SK-N-SH (cell line): ENCODE data around the gene ZNF341. TPM values are rescaled to one million over a fixed set of nuclear protein-coding genes. Genes with fewer than 3 reads are reported as not detected.

Source experiments
- CTCF ChIA-PET: fragments of 300-600, 350-600 bp; formaldehyde crosslinking; extraction: SDS; loops from one replicate; lab custom pipeline; 2021; lab: Yijun Ruan, JAX
- POLR2A ChIA-PET: fragments of 350-600 bp; sonication (Branson Sonifier 250); formaldehyde crosslinking; extraction: SDS; loops from one replicate; lab custom pipeline; 2020; ENCODE audit warnings: antibody characterized with exemption, inconsistent platforms; lab: Yijun Ruan, JAX
- DNase-seq: peaks from one replicate; pipeline ENCODE4 v3.0.0; 2012
- H2AFZ ChIP-seq: fragments of 200-600 bp; sonication (generic); 2 replicates; pipeline ENCODE4 v1.8.1; 2016; ENCODE audit warnings: antibody characterized with exemption, mild to moderate bottlenecking, low read depth
- H3F3A ChIP-seq: fragments of 200-600 bp; sonication (generic); replicated peaks from 2 replicates; pipeline ENCODE3; 2016; ENCODE audit warnings: antibody characterized with exemption, mild to moderate bottlenecking; ENCODE audit not compliant: insufficient read depth
- H3K27ac ChIP-seq, 2 experiments: fragments of 200-500 bp in 1 of 2; fragments of 200-600 bp in 1 of 2; sonication (Bioruptor generic) in 1 of 2; sonication (generic), shearing (Covaris generic) in 1 of 2; 2 replicates each; pipeline versions ENCODE4 v1.5.1 to v1.6.1; 2014 to 2016; ENCODE audit warnings: low read depth in 2 of 2, inconsistent platforms in 1 of 2, low read length in 1 of 2, mild to moderate bottlenecking in 1 of 2, mixed read lengths in 1 of 2
- H3K27me3 ChIP-seq: fragments of 200-600 bp; sonication (generic), shearing (Covaris generic); 2 replicates; pipeline ENCODE4 v1.6.1; 2016; ENCODE audit warnings: mixed run types; ENCODE audit not compliant: insufficient read depth
- H3K36me3 ChIP-seq, 2 experiments: fragments of 200-500 bp in 1 of 2; fragments of 200-600 bp in 1 of 2; sonication (Bioruptor generic) in 1 of 2; sonication (generic) in 1 of 2; replicated peaks in 1 of 2; 2 replicates each; pipeline versions ENCODE3 to v1.5.1; 2014 to 2016; ENCODE audit warnings: low read length in 1 of 2, mild to moderate bottlenecking in 1 of 2; ENCODE audit not compliant: insufficient read depth in 2 of 2, control insufficient read depth in 1 of 2
- H3K4me1 ChIP-seq, 2 experiments: fragments of 200-500 bp in 1 of 2; fragments of 200-600 bp in 1 of 2; sonication (Bioruptor generic) in 1 of 2; sonication (generic), shearing (Covaris generic) in 1 of 2; 2 replicates each; pipeline versions ENCODE4 v1.5.1 to v1.6.1; 2014 to 2016; ENCODE audit warnings: low read depth in 1 of 2, low read length in 1 of 2, mixed run types in 1 of 2; ENCODE audit not compliant: insufficient read depth in 2 of 2, control insufficient read depth in 1 of 2
- H3K4me2 ChIP-seq: fragments of 200-600 bp; sonication (generic), shearing (Covaris generic); 2 replicates; pipeline ENCODE4 v1.6.1; 2017; ENCODE audit warnings: mixed run types
- H3K4me3 ChIP-seq, 2 experiments: fragments of 200-500 bp in 1 of 2; fragments of 200-600 bp in 1 of 2; sonication (Bioruptor generic) in 1 of 2; sonication (generic), shearing (Covaris generic) in 1 of 2; 2 replicates each; pipeline versions ENCODE4 v1.5.1 to v1.8.1; 2014 to 2016; ENCODE audit warnings: low read depth in 2 of 2, inconsistent platforms in 1 of 2, low read length in 1 of 2, mild to moderate bottlenecking in 1 of 2, mixed read lengths in 1 of 2, moderate library complexity in 1 of 2
- H3K79me2 ChIP-seq: fragments of 200-600 bp; sonication (generic); 2 replicates; pipeline ENCODE4 v1.8.1; 2017; ENCODE audit warnings: mild to moderate bottlenecking; ENCODE audit not compliant: insufficient read depth
- H3K9ac ChIP-seq: fragments of 200-600 bp; sonication (generic); 2 replicates; pipeline ENCODE4 v1.6.1; 2017; ENCODE audit warnings: mixed run types
- H3K9me2 ChIP-seq: fragments of 200-600 bp; sonication (generic); 2 replicates; pipeline ENCODE4 v1.6.1; 2017; ENCODE audit warnings: mixed run types
- H3K9me3 ChIP-seq: fragments of 200-600 bp; sonication (generic); 2 replicates; pipeline ENCODE4 v1.6.1; 2017; ENCODE audit warnings: mixed run types, mild to moderate bottlenecking, moderate library complexity
- H4K20me1 ChIP-seq: fragments of 200-600 bp; sonication (generic); 2 replicates; pipeline ENCODE4 v1.6.1; 2017; ENCODE audit warnings: mild to moderate bottlenecking, mixed run types; ENCODE audit not compliant: insufficient read depth
- CHD2 ChIP-seq: fragments of 150-350 bp; IDR thresholded peaks from 2 replicates; pipeline ENCODE4 v1.6.1; 2018; ENCODE audit warnings: low read length; ENCODE audit not compliant: partially characterized antibody
- EP300 ChIP-seq, 2 experiments: IDR thresholded peaks; 2 replicates each; pipeline versions ENCODE4 v1.4.0 to v1.6.1; 2012; ENCODE audit warnings: borderline replicate concordance in 1 of 2, low read depth in 1 of 2, low read length in 1 of 2
- FOSL2 ChIP-seq: IDR thresholded peaks from 2 replicates; pipeline ENCODE4 v1.4.0; 2012; ENCODE audit warnings: low read depth, mild to moderate bottlenecking, moderate library complexity, borderline replicate concordance
- FOXJ3 ChIP-seq: sonication (generic); formaldehyde crosslinking; IDR thresholded peaks from 2 replicates; pipeline ENCODE4 v1.5.1; 2020; ENCODE audit warnings: mild to moderate bottlenecking, missing genetic modification reagents
- GABPA ChIP-seq: IDR thresholded peaks from 2 replicates; pipeline ENCODE4 v1.4.0; 2012; ENCODE audit warnings: low read depth, mild to moderate bottlenecking
- GATA2 ChIP-seq: sonication (generic); formaldehyde crosslinking; IDR thresholded peaks from 2 replicates; pipeline ENCODE4 v1.5.0; 2020; ENCODE audit warnings: mild to moderate bottlenecking, missing genetic modification reagents
- NFIC ChIP-seq: IDR thresholded peaks from 2 replicates; pipeline ENCODE4 v1.4.0; 2012; ENCODE audit warnings: borderline replicate concordance
- NRF1 ChIP-seq: IDR thresholded peaks from 2 replicates; pipeline ENCODE4 v1.6.1; 2012; ENCODE audit warnings: low read depth, mild to moderate bottlenecking, low read length
- REST ChIP-seq: IDR thresholded peaks from 2 replicates; pipeline ENCODE4 v1.6.1; 2012; ENCODE audit warnings: mild to moderate bottlenecking, low read depth, low read length, moderate library complexity
- RFX5 ChIP-seq: IDR thresholded peaks from 2 replicates; pipeline ENCODE4 v1.6.1; 2012; ENCODE audit warnings: mild to moderate bottlenecking, improper control_type of control experiment, low read length
- TAF1 ChIP-seq: IDR thresholded peaks from 2 replicates; pipeline ENCODE4 v1.6.1; 2012; ENCODE audit warnings: low read depth, mild to moderate bottlenecking, low read length, moderate library complexity, borderline replicate concordance
- USF1 ChIP-seq: IDR thresholded peaks from 2 replicates; pipeline ENCODE4 v1.4.0; 2012; ENCODE audit warnings: low read depth, borderline replicate concordance
- YY1 ChIP-seq: IDR thresholded peaks from 2 replicates; pipeline ENCODE4 v1.4.0; 2012; ENCODE audit warnings: low read depth, mild to moderate bottlenecking
- WGBS: methylation state at CpG from one replicate; pipeline ENCODE4 v1.1.6; 2017; ENCODE audit warnings: low lambda C conversion rate; 5-methylcytosine and 5-hydroxymethylcytosine counted together
- polyA plus RNA-seq, 3 experiments: library from polyadenylated mRNA; depleted of rRNA; stranded (reverse); fragments of >200 nt; gene quantifications; 2 replicates each; pipeline ENCODE4 v1.2.3, GENCODE V29; 2012

Gene ZNF341
- polyA plus RNA-seq, 1 of the 3 experiments (the other 2 are of a cell fraction) = 3.2 TPM

- TF ChIP-seq FOSL2 (no peak), NRF1 (no peak), EP300 (IDR thresholded peaks at IDR 0.05; ENCODE audit: borderline replicate concordance in 1 of 2, low read depth in 1 of 2, low read length in 1 of 2) (no peak), RFX5 (no peak), GABPA (no peak)
Measured at GRCh38 chr20:33827634-33828325, 96.0 kb downstream of the ZNF341 start (continued).

- Histone ChIP-seq H3K9ac (no peak overlapping the region), H2AFZ (no peak overlapping the region), H3K79me2 (peaks cover 93% of the 10 kb centered on the region), H3K4me3 (no peak overlapping the region), H4K20me1 (peaks cover 88% of the 10 kb centered on the region), H3K9me3 (no peaks in the 10 kb centered on the region), H3K27ac (no peak overlapping the region), H3F3A (no peaks in the 10 kb centered on the region), H3K27me3 (no peaks in the 10 kb centered on the region), H3K4me2 (no peak overlapping the region), H3K4me1 (peaks cover 10 to 22% of the 10 kb centered on the region in 2 experiments; a peak in 2 of 4 replicates), H3K36me3 (peaks cover 0 to 5% of the 10 kb centered on the region in 2 experiments), H3K9me2 (no peaks in the 10 kb centered on the region)
- WGBS = 96% methylated on average over 9 of the region's 9 CpGs
- no peak for TF ChIP-seq YY1
- DNase-seq = no peak
- ChIA-PET POLR2A (no interaction called here), CTCF (interaction anchor here (1.1 to 1.7 kb wide), 2 partner anchors 23 to 210 kb away, joined by 3 read pairs; no protein-coding TSS in a partner anchor)
Measured at GRCh38 chr20:33828326-33828844, 96.6 kb downstream of the ZNF341 start.

- Histone ChIP-seq H3K9me2 (no peaks in the 10 kb centered on the region), H3K36me3 (no peaks in the 10 kb centered on the region)
- 96% methylated on average over 3 of the region's 3 CpGs for WGBS
- no peak for DNase-seq
- no peak for TF ChIP-seq USF1
- TF ChIP-seq NRF1 = no peak
- TF ChIP-seq RFX5 = no peak
- TF ChIP-seq GATA2 (CRISPR knock-in tag) = no peak
- TF ChIP-seq FOXJ3 = no peak
- TF ChIP-seq YY1 = no peak
- TF ChIP-seq NFIC = no peak
- no peak for TF ChIP-seq CHD2
- no peak for TF ChIP-seq TAF1
- TF ChIP-seq GABPA = no peak
- TF ChIP-seq REST = no peak
- TF ChIP-seq, all 33 proteins: peak for 0
- no peak overlapping the region for H3K9ac ChIP-seq
- H3F3A ChIP-seq = no peaks in the 10 kb centered on the region
- no peak overlapping the region for H3K4me2 ChIP-seq
- no peaks in the 10 kb centered on the region for H3K9me3 ChIP-seq
- peaks cover 91% of the 10 kb centered on the region for H3K79me2 ChIP-seq
- no peaks in the 10 kb centered on the region for H3K27me3 ChIP-seq
- H3K4me1 ChIP-seq = peaks cover 10 to 22% of the 10 kb centered on the region in 2 experiments; a peak in 2 of 4 replicates
- H4K20me1 ChIP-seq = peaks cover 87% of the 10 kb centered on the region
- ChIA-PET POLR2A (no interaction called here), CTCF (interaction anchor here (1.3 to 2.1 kb wide), 3 partner anchors 9 to 209 kb away, joined by 3 to 5 read pairs (median 4); no protein-coding TSS in a partner anchor)
- H3K4me3 ChIP-seq = no peak overlapping the region
- no peak overlapping the region for H3K27ac ChIP-seq
- H2AFZ ChIP-seq = no peak overlapping the region
Measured at GRCh38 chr20:33828967-33829560, 97.3 kb downstream of the ZNF341 start.
